CD4-positive, alpha-beta T cell treated with Interleukin-17A for 4 hours (primary cell): ENCODE results near the gene XYLT2.
"Not testable (repeated sequence)": the region's sequence is repeated elsewhere in the genome, so short reads cannot be mapped to it uniquely, and the experiment has no call there.

ENCODE experiments used
- DNase-seq: peaks from one replicate; pipeline ENCODE4 v3.0.0-alpha.2; 2020; ENCODE audit warnings: mixed read lengths

Gene XYLT2

DNA sequence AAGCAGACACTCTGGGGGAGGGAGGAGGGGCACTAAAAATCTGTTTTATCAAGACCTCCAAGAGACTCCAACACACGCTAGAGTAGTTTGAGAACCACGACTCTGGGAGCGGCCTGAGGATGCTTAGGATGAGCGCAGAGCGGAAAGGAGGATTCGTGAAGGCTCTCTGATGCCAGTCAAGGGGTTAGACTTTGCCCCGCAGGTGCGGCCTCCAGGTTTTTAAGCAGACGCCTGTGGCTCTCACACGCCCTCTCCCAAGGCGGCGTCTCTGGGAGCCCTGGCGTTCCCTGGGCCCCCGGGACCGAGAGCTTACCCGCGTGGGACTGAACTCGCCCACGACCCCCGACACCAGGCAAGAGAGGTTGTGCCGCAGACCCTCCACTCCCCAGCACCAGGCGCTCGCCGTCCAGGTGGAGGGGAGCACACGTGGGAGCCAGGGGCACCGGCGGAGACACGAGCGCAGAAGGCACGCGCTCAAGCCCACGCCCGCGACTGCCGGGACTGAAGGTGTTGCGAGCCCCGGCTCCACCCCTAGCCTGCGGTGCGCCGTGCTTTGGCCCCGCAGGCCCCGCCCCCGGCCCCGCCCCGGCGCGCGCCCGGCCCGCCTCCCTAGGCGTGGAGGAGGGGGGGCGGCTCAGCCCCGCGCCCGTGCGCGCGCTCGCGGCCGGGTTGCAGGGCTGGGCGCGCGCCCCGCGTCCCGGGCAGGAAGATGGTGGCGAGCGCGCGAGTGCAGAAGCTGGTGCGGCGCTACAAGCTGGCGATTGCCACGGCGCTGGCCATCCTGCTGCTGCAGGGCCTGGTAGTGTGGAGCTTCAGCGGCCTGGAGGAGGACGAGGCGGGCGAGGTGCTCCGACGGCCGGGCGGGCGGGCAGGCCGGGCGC lies at the start of gene XYLT2:
Gene XYLT2, plus strand, starts transcription at position 695 of the 881 bp plus-strand sequence. Its CDS starts 15 bp downstream, at position 710.
- peak; percentile 95 for DNase-seq

DNA sequence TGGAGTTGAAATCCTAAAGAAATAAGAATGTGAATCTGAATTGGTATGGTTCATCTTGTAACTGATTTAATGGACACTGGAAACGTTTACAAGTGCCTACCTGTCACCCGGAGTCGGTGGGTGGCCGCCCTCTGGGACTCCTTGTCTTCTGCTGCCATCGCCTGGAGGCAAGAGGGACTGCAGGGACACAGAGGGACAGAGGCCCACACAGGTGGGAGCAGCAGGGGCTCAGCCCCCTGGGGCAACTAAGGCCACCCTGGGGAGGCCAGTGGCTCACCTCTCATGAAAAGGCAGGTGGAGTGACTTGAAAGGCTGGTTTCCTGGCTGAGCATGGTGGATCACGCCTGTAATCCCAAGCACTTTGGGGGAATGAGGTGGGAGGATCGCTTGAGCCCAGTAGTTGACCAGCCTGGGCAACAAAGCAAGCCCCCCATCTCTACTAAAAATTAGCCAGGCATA lies 48.5 kb upstream of the XYLT2 start:
- peak; percentile 82 for DNase-seq

DNA sequence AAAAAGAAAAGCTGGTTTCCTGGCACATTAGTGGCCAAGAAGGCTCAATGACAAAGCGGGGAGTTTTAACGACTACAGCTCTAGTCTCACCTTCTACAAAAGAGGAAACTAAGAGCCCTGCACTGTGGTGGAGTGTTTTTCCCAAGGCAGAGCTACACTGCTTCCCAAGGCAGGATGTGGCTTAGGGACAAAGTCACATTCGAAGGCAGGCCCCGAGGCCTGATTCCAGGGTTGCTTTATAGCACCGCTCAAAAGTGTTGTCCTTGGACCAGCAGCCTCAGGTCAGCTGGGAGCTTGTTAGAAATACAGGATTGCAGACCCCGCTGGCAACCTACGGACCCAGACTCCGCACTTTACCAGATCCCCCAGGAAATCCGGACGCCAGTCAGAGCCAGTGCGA lies 47.9 kb upstream of the XYLT2 start:
- DNase-seq = no peak

DNA sequence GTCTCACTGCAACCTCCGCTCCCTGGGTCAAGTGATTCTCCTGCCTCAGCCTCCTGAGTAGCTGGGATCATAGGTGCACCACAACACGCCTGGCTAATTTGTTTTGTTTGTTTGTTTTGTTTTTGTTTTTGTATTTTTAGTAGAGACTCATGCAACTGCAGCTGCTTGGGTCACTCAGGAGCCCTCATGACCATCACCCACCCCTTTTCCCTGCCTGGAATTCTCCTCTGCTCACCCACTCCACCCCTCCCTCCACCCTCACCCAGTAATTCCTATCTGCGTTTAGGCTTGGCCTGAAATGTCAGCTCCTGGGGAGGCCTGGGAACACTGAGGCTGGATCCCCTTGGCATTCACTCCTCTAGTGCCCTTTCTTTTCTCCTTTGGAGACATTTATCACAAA lies 46.1 kb upstream of the XYLT2 start:
- no peak for DNase-seq

DNA sequence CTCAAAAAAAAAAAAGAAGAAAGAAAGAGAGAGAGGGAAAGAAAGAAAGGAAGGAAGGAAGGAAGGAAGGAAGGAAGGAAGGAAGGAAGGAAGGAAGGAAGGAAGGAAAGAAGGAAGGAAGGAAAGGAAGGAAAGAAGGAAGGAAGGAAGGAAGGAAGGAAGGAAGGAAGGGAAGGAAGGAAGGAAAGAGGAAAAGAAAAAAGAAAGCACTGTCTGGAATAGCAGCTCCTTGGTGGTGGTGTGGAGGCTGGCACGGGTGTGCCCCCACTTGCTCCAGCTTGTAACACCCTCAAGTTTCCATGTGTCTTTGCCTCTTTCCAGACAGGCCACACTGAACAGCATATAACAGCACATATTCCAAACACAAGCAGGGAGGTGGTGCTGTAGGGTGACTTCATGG lies 45.1 kb upstream of the XYLT2 start:
- not testable (repeated sequence) for DNase-seq

DNA sequence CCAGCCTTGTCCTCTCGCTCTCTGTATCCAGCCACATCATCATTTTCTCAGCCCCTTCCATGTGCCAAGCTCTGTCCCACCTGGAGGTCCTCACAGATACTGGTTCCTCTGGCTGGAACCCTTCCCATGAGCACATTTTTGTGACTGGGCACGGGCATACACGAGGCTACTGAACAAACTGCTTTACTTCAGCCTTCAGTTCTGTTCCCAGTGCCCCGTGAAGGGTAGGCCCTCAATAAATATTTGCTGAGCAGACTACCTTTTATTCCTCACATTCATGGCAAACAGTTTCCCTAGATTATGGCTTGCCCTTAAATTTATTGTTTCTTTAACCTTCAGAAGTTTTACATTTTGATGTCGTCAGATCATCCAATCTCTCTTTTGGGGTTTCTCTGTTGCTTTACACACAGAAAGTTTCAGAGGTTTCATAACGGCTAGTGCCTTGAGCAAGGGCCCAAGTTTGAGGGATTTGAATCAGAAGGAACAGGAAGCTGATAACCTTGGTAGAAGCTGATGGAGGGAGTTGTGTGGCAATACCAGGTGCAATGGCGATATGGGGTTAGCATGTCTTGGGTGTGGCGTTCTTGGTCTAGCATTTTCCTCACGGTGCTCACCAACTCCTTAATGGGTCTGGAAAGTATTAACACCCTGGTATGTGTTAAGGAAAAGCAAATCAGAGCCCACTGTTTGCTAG lies 43.9 kb upstream of the XYLT2 start:
- no peak for DNase-seq

DNA sequence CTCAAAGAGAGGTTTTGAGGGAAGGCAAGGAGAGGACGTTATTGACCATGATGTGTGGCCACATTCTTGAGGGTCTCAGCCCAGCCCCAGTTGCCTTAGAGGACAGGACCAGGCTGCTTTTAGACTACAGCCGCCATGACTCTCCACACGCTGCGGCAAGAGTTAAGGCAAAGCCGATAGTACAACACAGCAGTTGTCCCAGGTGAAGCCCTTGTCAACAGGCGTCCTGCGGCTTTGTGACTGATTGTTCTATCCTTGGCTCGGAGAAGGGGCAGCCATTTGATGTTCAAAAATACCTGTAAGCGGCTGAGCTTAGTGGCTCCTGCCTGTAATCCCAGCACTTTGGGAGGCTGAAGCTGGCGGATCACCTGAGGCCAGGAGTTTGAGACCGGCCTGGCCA lies 42.9 kb upstream of the XYLT2 start:
- no peak for DNase-seq

DNA sequence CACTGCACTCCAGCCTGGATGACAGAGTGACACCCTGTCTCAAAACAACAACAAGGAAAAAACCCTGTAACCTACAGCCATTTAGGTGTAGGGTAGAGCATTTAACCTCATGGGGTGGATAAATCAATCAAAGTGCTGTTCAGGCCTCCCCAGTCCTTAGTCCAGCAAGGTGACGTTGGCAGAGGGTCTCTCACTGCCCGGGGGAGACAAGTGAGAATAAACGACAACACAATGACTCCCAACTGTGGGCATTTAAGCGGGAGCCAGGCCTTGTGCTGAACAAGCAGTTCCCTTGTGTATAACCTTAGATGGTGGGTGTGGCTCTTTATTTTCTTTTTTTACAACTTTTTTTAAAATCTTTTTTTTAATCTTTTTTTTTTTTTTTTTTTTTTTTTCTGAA lies 42.3 kb upstream of the XYLT2 start:
- no peak for DNase-seq

DNA sequence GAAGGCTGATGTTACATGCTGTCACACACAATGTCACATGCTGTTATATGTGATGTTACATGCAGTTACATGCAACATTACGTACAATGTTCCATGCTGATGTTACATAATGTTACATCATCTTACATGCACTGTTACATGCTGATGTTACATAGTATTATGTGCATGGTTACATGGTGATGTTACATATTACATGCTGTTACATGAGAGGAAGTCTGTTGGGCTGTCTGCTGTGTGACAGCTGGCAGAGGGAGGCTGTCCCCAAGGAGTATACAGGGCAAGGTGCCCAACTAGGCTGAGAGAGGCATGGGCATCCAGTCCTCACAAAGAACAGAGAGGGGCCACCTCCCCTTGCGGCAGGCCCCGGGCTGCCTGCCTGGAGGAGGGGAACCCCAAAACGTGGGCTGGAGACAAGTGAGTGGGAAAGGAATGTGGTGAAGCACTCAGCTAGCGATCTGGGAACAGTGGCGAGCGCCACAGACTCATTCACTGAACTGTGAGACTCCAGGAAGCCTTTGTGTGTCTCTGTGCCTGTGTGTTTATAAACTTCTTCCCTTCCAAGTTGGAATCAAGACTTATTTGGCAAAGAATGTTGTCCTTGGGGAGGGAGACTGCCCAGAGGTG lies 41.0 kb upstream of the XYLT2 start:
- no peak for DNase-seq

DNA sequence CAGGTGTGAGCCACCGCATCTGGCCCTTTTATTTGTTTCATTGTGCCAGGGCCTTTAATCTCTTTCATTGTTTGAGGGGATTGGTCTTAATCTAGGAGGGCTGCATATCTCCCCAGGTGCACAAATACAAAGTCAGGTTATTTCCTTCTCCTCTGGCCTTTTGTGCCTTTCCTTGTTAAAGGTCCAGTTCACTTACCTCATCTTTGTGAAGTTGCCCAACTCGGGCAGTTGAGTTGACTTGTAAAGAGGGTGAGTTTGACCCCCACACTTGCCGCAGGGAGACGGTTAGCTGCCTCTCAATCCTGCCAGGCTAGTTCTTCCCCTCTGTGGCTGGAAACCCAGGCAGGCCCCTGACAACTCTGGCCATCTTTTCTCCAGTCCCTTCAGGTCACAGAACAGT lies 38.3 kb upstream of the XYLT2 start:
- DNase-seq = no peak

DNA sequence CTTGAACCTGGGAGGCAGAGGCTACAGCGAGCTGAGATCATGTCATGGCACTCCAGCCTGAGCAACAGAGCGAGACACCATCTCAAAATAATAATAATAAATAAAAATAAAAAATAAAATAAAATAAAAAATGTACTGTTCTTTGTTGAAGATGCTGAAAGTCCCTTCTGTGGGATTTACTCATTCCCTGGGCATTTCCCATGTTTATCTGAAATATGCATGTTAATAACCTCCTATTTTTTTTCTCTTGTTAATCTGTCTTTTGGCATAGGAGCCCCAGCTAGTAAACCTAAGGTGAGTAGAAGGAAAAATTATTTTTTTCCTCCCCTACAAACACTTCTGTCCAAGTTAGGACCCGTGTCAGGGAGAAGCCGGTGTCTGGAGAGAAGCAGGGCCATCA lies 37.3 kb upstream of the XYLT2 start:
- DNase-seq = no peak

DNA sequence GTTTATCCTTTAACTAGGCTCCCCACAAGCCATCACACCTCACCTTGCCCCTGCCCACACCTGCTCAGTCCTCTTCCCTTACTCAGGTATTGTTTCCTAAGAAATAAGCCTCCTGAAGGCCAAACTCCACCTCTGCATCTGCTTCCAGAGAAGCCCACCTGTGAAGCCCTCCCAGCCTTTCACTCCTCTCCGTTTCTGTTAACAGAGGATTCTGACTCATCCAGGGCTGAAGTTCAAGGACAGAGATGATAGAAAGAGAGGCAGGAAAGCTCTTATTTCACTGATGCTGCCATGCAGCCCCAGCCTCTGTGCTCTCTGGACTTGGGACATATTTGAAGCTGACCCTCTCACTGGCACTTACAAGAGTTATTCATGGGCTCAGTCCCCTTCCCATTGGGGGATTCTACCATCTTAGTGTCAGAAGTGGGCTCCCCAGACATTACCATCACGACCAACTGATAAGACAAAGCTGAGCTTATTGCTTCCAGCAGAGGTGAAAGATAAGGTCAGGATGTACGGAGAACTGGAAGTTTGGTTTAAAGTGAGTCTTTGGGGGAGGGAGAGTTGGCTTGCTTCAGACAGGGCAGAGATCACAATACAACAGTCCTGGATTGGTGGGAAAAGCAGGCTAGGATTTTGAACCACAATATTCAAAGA lies 35.3 kb upstream of the XYLT2 start:
- DNase-seq = no peak

DNA sequence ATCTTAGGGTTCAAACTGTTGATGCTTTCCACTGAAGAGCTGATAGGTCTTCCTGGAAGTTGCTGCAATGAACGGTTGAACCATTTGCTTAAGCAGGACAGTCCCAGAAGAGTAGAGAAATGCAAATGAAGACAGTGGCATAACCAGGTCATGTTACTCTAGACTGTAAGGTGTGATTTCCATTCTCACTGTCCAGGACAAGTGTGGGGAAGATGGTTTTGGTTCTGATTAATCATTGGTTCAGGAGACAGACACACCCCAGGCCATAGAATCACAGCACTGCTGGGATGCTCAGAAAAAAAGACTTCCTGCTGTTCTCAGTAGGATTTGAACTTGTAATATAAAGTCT lies 34.8 kb upstream of the XYLT2 start:
- no peak for DNase-seq

DNA sequence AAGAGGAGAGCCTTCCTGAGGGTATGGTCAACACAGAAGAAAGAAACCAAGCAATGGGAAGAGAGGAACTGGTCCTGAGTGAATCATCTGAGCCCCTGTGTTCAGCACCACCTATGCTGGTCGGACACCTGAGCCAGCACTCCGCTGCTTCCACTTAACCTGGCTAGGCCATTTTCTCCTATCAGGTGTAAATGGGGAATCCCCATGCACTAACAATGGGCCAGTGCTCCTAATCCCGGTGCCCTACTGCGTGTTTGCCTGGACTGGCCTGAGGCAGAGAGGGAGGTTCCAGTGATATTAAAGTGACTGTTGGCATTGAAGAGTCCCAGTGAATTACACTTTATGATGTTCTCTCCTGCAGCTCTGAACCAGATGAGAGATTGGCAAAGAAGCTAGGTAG lies 34.4 kb upstream of the XYLT2 start:
- no peak for DNase-seq

DNA sequence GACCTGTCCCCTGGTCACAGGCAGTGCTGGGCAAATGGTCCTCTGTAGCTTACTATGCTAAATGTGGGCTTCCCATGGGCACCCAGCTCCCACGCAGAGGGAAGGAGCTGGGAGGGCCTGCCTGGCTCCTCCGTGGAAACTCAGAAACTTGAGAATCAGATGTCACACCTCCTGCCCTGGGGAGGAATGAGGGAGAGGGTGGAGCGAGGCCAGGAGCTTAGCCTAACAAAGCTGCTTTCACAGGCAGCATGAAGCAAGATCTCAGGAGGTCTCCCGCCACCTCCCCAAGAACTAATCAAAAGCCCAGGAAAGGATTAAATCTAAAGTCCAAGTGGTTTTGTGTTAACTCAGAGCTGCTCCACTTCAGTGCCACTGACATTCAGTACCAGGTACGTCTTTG lies 33.6 kb upstream of the XYLT2 start:
- DNase-seq = no peak

DNA sequence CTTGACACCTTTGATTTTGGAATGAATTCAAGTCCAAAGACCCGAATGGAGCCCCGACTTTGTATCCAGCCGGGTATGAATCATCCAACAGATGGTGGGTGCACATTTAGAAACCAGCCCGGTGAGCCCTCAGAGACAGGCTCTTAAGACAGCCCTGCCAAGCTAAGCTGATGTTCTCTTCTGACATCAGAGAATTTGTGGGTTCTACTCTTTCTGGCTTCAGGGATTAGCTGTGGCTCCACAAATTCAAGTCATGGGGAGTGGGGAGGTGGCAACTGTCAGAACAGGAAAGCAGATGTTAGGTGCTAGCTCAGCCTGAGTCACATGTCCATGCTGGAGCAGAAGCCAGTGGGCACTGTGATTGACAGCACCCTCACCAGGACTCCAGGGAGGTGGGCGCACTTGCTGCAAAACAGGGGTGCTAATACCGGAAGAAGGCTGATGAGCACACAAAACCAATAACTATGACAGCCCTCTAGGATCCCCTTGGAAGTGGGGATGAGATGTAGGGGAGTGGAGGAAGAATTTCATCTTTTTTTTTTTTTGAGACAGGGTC lies 31.4 kb upstream of the XYLT2 start:
- DNase-seq = no peak

DNA sequence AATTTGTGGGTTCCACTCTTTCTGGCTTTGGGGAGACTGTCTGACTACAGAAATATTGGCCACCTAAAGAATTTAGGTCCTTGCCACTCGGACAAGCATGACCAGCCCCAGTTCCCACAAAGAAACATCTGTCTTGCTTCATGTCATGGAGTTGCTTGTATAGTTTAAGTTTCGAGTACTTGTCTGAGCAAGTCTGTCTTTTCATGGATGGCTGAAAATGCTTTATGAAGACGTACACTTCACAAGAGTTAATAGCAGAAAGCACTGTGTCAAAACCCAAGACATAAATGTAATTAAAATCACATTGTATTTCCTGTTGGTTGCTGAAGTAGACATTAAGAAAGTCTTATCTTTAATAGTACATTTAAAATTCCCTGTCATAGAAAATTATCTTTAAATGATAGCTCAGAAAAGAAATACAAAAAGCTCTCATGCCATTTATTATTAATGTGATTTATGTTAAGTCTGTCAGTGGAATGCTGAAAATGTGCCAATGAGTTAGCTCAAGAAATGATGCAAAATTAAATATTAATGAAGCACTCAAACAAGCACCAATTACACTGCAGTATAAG lies 29.8 kb upstream of the XYLT2 start:
- DNase-seq = no peak

DNA sequence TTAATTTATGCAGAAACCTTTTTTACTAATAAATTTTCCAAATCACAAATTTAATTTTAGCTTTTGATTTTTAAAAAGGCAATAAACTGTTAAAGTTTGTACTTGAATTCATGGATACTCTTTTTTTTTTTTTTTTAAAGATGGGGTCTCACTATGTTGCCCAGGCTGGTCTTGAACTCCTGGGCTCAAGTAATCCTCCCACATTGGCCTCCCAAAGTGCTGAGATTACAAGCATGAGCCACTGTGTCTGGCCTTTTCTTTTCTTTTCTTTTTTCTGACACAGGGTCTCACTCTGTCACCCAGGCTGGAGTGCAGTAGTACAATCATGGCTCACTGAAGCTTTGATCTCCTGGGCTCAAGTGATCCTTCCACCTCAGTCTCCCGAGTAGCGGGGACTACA lies 29.3 kb upstream of the XYLT2 start:
- not testable (repeated sequence) for DNase-seq

DNA sequence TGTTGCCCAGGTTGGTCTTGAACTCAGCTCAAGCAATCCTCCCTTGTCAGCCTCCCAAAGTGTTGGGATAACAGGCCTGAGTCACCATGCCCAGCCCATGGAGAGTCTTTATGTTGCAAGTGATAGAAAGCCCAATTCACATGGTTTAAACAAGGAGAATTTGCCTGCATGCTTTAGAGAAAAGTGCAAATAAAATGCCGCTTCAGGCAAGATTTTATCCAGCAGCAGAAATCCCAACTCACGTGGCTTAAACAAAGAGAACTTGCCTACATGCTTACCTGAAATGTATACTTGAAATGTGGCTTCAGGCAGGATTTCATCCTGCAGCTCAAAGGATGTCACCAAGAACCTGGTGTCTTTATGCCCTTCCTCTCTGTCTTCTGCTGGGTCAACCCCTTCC lies 28.8 kb upstream of the XYLT2 start:
- DNase-seq = no peak

DNA sequence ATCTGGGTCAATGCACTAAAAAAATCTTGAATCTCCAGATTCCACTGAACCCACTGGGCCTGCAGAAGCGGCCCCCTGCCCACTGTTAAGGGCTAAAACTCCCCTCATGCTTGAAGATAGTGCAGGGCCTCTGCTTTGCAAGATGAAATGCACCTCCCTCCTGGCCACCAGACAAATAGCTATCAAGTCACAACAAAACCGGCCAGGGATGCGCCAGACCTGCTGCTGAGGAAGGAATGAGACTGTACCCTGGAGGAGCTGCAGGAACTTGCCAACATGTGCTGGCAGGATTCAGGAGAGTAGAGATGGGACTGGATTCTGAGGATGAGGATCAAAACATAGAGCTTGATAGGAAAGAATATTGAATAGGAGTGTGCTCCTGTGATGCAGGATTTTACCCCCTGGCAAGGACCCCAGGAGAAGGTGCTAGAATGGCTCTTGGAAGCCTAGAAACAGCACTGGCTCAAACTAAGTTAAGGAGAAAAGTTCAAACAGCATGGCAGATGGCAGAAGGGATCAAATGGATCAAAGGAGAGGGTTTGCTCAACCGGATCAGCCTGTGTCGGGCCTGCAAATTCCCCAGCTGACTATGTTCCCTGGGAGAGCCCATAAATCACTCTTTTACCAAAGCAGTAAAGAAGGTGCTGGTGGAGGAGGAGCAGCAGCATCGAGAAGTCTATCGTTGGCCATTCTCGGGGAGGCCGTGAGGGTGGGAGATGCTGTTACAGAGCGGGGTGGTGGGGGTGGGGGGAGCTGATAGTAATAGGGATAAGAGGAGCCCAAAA lies 27.2 kb upstream of the XYLT2 start:
- DNase-seq = no peak

DNA sequence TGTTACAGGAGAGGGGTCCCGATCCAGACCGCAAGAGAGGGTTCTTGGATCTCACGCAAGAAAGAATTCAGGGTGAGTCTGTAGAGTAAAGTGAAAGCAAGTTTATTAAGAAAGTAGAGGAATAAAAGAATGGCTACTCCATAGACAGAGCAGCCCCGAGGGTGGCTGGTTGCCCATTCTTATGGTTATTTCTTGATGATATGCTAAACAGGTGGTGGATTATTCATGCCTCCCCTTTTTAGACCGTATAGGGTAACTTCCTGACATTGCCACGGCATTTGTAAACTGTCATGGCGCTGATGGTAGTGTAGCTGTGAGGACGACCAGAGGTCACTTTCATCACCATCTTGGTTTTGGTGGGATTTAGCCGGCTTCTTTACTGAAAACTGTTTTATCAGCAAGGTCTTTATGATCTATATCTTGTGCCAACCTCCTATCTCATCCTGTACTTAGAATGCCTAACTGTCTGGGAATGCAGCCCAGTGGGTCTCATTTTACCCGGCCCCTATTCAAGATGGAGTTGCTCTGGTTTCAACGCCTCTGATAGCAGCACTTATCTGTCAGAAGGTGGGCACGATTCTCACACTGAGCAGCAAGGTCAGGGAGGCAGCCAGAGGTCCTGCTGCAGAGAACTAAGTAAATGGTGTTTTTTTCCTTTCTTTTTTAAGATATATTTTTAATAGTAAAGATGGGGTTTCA lies 26.5 kb upstream of the XYLT2 start:
- DNase-seq = no peak
